Neural cell (in vitro differentiated cells): ENCODE measurements around the gene CNOT6. TPM values are rescaled to one million over a fixed set of nuclear protein-coding genes. Genes with fewer than 3 reads are reported as not detected.
"Not testable (repeated sequence)": the region's sequence is repeated elsewhere in the genome, so short reads cannot be mapped to it uniquely, and the experiment has no call there.

Experiments
- H2AFZ ChIP-seq: fragments of 200-600, 300-800 bp; sonication (generic), shearing (Covaris generic); 2 replicates; pipeline ENCODE4 v1.6.0; 2014; ENCODE audit warnings: low read depth, mild to moderate bottlenecking, antibody characterized with exemption, low read length, moderate library complexity
- H3F3A ChIP-seq: fragments of 200-600 bp; shearing (Covaris generic); 2 replicates; pipeline ENCODE4 v1.6.1; 2016; ENCODE audit warnings: mild to moderate bottlenecking, moderate library complexity, mixed read lengths, antibody characterized with exemption, low read length; ENCODE audit not compliant: insufficient read depth, poor library complexity, severe bottlenecking
- H3K27ac ChIP-seq: fragments of 200-600, 300-800 bp; sonication (generic), shearing (Covaris generic); 2 replicates; pipeline ENCODE4 v1.5.1; 2014; ENCODE audit warnings: mild to moderate bottlenecking, low read length, moderate library complexity
- H3K27me3 ChIP-seq: fragments of 300-800, 200-600 bp; sonication (generic), shearing (Covaris generic); 2 replicates; pipeline ENCODE4 v1.6.0; 2014; ENCODE audit warnings: mild to moderate bottlenecking, low read depth, low read length, moderate library complexity; ENCODE audit not compliant: insufficient read depth
- H3K36me3 ChIP-seq: fragments of 300-800, 200-600 bp; sonication (generic), shearing (Covaris generic); 2 replicates; pipeline ENCODE4 v1.5.1; 2014; ENCODE audit warnings: mild to moderate bottlenecking, antibody characterized with exemption, low read length, moderate library complexity; ENCODE audit not compliant: insufficient read depth
- H3K4me2 ChIP-seq: fragments of 300-800, 200-600 bp; sonication (generic), shearing (Covaris generic); 2 replicates; pipeline ENCODE4 v1.6.0; 2014; ENCODE audit warnings: mild to moderate bottlenecking, low read length
- H3K4me3 ChIP-seq: fragments of 300-800, 200-600 bp; sonication (generic), shearing (Covaris generic); 2 replicates; pipeline ENCODE4 v1.5.1; 2014; ENCODE audit warnings: mild to moderate bottlenecking, low read length, moderate library complexity
- H3K79me2 ChIP-seq: fragments of 200-600 bp; shearing (Covaris generic); replicated peaks from 2 replicates; pipeline ENCODE4 v1.6.0; 2014; ENCODE audit warnings: mild to moderate bottlenecking, low read length, moderate library complexity; ENCODE audit not compliant: insufficient read depth
- H3K9ac ChIP-seq: fragments of 300-800, 200-600 bp; sonication (generic), shearing (Covaris generic); 2 replicates; pipeline ENCODE4 v1.6.1; 2016; ENCODE audit warnings: mild to moderate bottlenecking, low read length, mixed read lengths
- H3K9me2 ChIP-seq: fragments of 200-600 bp; shearing (Covaris generic); 2 replicates; pipeline ENCODE4 v1.6.1; 2016; ENCODE audit warnings: mild to moderate bottlenecking, low read length, mixed read lengths; ENCODE audit not compliant: insufficient read depth
- H3K9me3 ChIP-seq: fragments of 200-600, 300-800 bp; sonication (generic), shearing (Covaris generic); 2 replicates; pipeline ENCODE4 v1.6.1; 2016; ENCODE audit warnings: mild to moderate bottlenecking, mixed run types, low read length, moderate library complexity, mixed read lengths
- H4K20me1 ChIP-seq: fragments of 200-600 bp; shearing (Covaris generic); 2 replicates; pipeline ENCODE4 v1.6.1; 2016; ENCODE audit warnings: mild to moderate bottlenecking, mixed run types; ENCODE audit not compliant: insufficient read depth
- EP300 ChIP-seq: fragments of 450-650 bp; conservative IDR thresholded peaks from 2 replicates; pipeline ENCODE4 v1.6.1; 2014; ENCODE audit warnings: antibody characterized with exemption, mild to moderate bottlenecking, moderate library complexity; ENCODE audit not compliant: poor library complexity, severe bottlenecking
- EZH2 ChIP-seq: fragments of 200-600, 300-800 bp; shearing (Covaris generic), sonication (generic); IDR thresholded peaks from 2 replicates; pipeline ENCODE4 v1.6.1; 2014; ENCODE audit warnings: antibody characterized with exemption, low read length, borderline replicate concordance, mild to moderate bottlenecking; ENCODE audit not compliant: insufficient read depth, poor library complexity, severe bottlenecking
- MXI1 ChIP-seq: fragments of 450-650 bp; conservative IDR thresholded peaks from 2 replicates; pipeline ENCODE4 v1.6.1; 2014; ENCODE audit warnings: antibody characterized with exemption, mild to moderate bottlenecking; ENCODE audit not compliant: poor library complexity, severe bottlenecking
- POLR2AphosphoS5 ChIP-seq: IDR thresholded peaks from 2 replicates; pipeline ENCODE4 v1.6.1; 2012
- RAD21 ChIP-seq: fragments of 450-650 bp; conservative IDR thresholded peaks from 2 replicates; pipeline ENCODE4 v1.6.1; 2014; ENCODE audit warnings: antibody characterized with exemption, mild to moderate bottlenecking, moderate library complexity
- SMC3 ChIP-seq: fragments of 450-650 bp; conservative IDR thresholded peaks from 2 replicates; pipeline ENCODE4 v1.6.1; 2014; ENCODE audit warnings: antibody characterized with exemption, mild to moderate bottlenecking, moderate library complexity; ENCODE audit not compliant: poor library complexity
- TAF1 ChIP-seq: IDR thresholded peaks from 2 replicates; pipeline ENCODE4 v1.6.1; 2012; ENCODE audit warnings: low read depth
- polyA plus RNA-seq: library from polyadenylated mRNA; depleted of rRNA; stranded (reverse); fragments of >200 nt; gene quantifications from 2 replicates; pipeline ENCODE4 v1.2.3, GENCODE V29; 2014
- TF ChIP-seq, protein P1 (sequence below): IDR thresholded peaks from 2 replicates; pipeline ENCODE4 v1.6.1; 2012; ENCODE audit warnings: borderline replicate concordance
- TF ChIP-seq, protein P2 (sequence below): fragments of 450-650 bp; IDR thresholded peaks from 2 replicates; pipeline ENCODE4 v1.5.1; 2014; ENCODE audit warnings: antibody characterized with exemption, mild to moderate bottlenecking, moderate library complexity; ENCODE audit not compliant: poor library complexity, severe bottlenecking

Gene CNOT6
- polyA plus RNA-seq, 1 donor from 2014 or later, result 43.0 TPM

DNA sequence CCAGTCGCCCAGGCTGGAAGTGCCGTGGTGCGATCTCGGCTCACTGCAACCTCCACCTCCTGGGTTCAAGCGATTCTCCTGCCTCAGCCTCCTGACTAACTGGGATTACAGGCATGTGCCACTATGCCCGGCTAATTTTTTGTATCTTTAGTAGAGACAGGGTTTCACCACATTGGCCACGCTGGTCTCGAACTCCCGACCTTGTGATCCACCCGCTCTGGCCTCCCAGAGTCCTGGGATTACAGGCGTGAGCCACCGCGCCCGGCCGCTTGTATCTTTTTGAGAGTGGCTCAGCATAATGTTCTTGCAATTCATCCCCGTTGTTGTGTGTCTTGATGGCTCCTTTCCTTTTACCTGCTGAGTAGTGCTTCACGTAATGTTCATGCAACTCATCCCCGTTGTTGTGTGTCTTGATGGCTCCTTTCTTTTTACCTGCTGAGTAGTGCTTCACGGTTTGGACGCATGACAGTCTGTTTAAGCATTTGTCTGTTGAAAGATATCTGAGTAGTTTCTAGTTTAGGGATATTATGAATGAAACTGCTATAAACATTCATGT, 18.1 kb upstream of the CNOT6 start:
- H3K36me3 ChIP-seq, H3K79me2 ChIP-seq, H3K4me3 ChIP-seq, H4K20me1 ChIP-seq, H3K9me2 ChIP-seq, H3K9me3 ChIP-seq, H3K4me2 ChIP-seq, H2AFZ ChIP-seq, H3K27me3 ChIP-seq, H3F3A ChIP-seq, H3K27ac ChIP-seq, H3K9ac ChIP-seq: not testable (repeated sequence)

DNA sequence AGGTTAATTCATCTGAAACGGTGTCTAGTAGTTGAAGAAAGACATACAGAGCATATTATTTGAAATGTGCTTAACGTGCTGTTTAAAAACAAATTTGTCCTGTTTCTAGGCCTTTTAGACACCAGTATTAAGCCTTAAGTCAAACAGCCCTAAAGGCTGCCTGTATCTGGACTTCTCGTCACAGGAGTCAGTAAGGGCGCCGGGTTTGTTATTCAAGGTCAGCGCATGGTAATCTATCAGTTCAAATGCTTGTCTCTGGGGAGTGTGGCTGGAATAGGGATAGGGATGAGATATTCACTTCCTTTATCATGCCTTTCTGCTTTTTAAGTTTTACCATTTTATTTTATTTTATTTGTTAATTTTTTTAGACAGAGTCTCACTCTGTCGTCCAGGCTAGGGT, 9.4 kb upstream of the CNOT6 start:
- TF ChIP-seq EZH2 (no peak), TAF1 (no peak), RAD21 (no peak), EP300 (no peak), POLR2AphosphoS5 (no peak), SMC3 (no peak), MXI1 (no peak)
- TF ChIP-seq, protein P1, sequence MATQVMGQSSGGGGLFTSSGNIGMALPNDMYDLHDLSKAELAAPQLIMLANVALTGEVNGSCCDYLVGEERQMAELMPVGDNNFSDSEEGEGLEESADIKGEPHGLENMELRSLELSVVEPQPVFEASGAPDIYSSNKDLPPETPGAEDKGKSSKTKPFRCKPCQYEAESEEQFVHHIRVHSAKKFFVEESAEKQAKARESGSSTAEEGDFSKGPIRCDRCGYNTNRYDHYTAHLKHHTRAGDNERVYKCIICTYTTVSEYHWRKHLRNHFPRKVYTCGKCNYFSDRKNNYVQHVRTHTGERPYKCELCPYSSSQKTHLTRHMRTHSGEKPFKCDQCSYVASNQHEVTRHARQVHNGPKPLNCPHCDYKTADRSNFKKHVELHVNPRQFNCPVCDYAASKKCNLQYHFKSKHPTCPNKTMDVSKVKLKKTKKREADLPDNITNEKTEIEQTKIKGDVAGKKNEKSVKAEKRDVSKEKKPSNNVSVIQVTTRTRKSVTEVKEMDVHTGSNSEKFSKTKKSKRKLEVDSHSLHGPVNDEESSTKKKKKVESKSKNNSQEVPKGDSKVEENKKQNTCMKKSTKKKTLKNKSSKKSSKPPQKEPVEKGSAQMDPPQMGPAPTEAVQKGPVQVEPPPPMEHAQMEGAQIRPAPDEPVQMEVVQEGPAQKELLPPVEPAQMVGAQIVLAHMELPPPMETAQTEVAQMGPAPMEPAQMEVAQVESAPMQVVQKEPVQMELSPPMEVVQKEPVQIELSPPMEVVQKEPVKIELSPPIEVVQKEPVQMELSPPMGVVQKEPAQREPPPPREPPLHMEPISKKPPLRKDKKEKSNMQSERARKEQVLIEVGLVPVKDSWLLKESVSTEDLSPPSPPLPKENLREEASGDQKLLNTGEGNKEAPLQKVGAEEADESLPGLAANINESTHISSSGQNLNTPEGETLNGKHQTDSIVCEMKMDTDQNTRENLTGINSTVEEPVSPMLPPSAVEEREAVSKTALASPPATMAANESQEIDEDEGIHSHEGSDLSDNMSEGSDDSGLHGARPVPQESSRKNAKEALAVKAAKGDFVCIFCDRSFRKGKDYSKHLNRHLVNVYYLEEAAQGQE, result no peak
- TF ChIP-seq, protein P2, sequence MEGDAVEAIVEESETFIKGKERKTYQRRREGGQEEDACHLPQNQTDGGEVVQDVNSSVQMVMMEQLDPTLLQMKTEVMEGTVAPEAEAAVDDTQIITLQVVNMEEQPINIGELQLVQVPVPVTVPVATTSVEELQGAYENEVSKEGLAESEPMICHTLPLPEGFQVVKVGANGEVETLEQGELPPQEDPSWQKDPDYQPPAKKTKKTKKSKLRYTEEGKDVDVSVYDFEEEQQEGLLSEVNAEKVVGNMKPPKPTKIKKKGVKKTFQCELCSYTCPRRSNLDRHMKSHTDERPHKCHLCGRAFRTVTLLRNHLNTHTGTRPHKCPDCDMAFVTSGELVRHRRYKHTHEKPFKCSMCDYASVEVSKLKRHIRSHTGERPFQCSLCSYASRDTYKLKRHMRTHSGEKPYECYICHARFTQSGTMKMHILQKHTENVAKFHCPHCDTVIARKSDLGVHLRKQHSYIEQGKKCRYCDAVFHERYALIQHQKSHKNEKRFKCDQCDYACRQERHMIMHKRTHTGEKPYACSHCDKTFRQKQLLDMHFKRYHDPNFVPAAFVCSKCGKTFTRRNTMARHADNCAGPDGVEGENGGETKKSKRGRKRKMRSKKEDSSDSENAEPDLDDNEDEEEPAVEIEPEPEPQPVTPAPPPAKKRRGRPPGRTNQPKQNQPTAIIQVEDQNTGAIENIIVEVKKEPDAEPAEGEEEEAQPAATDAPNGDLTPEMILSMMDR, result no peak
- no peak overlapping the region for H2AFZ ChIP-seq
- H3K36me3 ChIP-seq, result no peaks in the 10 kb centered on the region
- no peak overlapping the region for H3K9ac ChIP-seq
- H3K4me3 ChIP-seq, result no peak overlapping the region
- no peaks in the 10 kb centered on the region for H3F3A ChIP-seq
- no peaks in the 10 kb centered on the region for H4K20me1 ChIP-seq
- no peaks in the 10 kb centered on the region for H3K79me2 ChIP-seq
- no peaks in the 10 kb centered on the region for H3K9me2 ChIP-seq
- no peaks in the 10 kb centered on the region for H3K27me3 ChIP-seq
- H3K27ac ChIP-seq, result no peak overlapping the region
- H3K9me3 ChIP-seq, result no peaks in the 10 kb centered on the region
- no peak overlapping the region for H3K4me2 ChIP-seq

DNA sequence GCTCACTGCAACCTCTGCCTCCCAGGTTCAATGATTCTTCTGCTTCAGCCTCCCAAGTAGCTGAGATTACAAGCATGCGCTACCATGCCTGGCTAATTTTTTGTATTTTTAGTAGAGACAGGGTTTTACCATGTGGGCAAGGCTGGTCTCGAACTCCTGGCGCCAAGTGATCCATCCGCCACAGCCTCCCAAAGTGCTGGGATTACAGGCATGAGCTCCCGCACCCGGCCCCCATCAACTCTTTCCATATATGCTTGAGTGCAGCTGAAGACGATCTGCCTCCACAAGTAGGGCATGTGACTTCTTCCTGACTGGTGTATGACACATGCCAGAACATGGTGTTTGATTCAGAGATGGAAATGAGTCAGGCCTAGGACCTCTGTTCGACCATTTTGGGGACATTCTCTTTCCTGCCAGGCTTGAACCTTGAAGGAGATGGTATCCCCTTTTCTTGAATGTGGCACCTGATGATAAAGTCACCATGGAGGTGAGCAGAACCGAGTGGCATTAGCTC, 7.5 kb upstream of the CNOT6 start:
- Histone ChIP-seq H3K36me3 (no peaks in the 10 kb centered on the region), H3K9me3 (no peaks in the 10 kb centered on the region), H3F3A (no peaks in the 10 kb centered on the region), H3K79me2 (no peaks in the 10 kb centered on the region), H3K9ac (no peak overlapping the region), H3K9me2 (no peaks in the 10 kb centered on the region), H3K4me3 (no peak overlapping the region), H2AFZ (no peak overlapping the region), H4K20me1 (no peaks in the 10 kb centered on the region), H3K4me2 (no peak overlapping the region), H3K27ac (no peak overlapping the region), H3K27me3 (no peaks in the 10 kb centered on the region)
- TF ChIP-seq MXI1, result no peak
- no peak for TF ChIP-seq SMC3
- no peak for TF ChIP-seq RAD21
- no peak for TF ChIP-seq TAF1
- TF ChIP-seq EP300, result no peak
- TF ChIP-seq POLR2AphosphoS5, result no peak
- TF ChIP-seq, protein P2, result no peak
- TF ChIP-seq, protein P1, result no peak
- TF ChIP-seq EZH2, result no peak
